Breast epithelium (tissue), 3 donors: Measurements from ENCODE around the gene RNF20.

Experiments used
- POLR2AphosphoS5 ChIP-seq, 3 donors: sonication (generic); formaldehyde crosslinking; IDR thresholded peaks; one replicate each; pipeline ENCODE4 v1.6.1; 2017; ENCODE audit warnings: antibody characterized with exemption in 3 of 3
- TF ChIP-seq, protein P1 (sequence below), 3 donors: fragments of 450-650 bp; IDR thresholded peaks; one replicate each; pipeline ENCODE4 v1.5.1; 2016 to 2017; ENCODE audit warnings: antibody characterized with exemption in 3 of 3, mild to moderate bottlenecking in 3 of 3, moderate library complexity in 3 of 3

DNA sequence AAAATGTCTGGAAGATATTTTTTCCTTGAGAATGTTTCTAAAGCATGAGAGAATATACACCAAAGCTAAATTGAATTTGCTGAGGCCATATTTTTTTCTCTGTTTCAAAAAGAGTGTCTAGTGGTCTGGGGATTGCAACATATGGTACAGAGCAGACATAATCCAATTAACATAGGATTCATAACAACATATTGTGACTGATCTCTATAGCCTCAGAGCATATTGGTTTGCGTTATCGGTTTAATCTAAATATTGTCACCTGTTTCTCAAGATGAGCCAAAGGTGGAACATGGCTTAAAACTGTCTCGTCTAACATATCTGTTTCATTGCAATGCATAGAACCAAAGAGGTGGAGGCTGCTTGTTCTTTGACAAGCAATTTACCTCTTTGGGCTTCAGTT is 57.2 kb downstream of the RNF20 start:
- TF ChIP-seq, protein P1, sequence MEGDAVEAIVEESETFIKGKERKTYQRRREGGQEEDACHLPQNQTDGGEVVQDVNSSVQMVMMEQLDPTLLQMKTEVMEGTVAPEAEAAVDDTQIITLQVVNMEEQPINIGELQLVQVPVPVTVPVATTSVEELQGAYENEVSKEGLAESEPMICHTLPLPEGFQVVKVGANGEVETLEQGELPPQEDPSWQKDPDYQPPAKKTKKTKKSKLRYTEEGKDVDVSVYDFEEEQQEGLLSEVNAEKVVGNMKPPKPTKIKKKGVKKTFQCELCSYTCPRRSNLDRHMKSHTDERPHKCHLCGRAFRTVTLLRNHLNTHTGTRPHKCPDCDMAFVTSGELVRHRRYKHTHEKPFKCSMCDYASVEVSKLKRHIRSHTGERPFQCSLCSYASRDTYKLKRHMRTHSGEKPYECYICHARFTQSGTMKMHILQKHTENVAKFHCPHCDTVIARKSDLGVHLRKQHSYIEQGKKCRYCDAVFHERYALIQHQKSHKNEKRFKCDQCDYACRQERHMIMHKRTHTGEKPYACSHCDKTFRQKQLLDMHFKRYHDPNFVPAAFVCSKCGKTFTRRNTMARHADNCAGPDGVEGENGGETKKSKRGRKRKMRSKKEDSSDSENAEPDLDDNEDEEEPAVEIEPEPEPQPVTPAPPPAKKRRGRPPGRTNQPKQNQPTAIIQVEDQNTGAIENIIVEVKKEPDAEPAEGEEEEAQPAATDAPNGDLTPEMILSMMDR (IDR thresholded peaks at IDR 0.05) = no peak
- TF ChIP-seq POLR2AphosphoS5 (IDR thresholded peaks at IDR 0.05) = no peak
